ENCODE measurements around the gene ACP2.

GRCh38 chr11:47242596-47243192 is 5.9 kb downstream of the ACP2 start:
- TF ChIP-seq CTCF (IDR thresholded peaks at IDR 0.05; ENCODE audit: low read depth, low read length, missing input control) (no peak), RXRA (IDR thresholded peaks at IDR 0.05) (no peak), YY1 (IDR thresholded peaks at IDR 0.05) (no peak)
